Neuronal stem cell (in vitro differentiated cells): ENCODE measurements around the gene AGAP1.

Source experiments
- DNase-seq: peaks from one replicate; pipeline ENCODE4 v3.0.0-alpha.2; 2013; ENCODE audit warnings: low spot score
- H2AFZ ChIP-seq: one replicate; pipeline ENCODE4 v1.6.1; 2013; ENCODE audit warnings: mild to moderate bottlenecking, low read length, inconsistent platforms
- H2AK5ac ChIP-seq: 2 replicates; pipeline ENCODE4 v1.6.1; 2013; ENCODE audit warnings: low read depth, mild to moderate bottlenecking, inconsistent platforms, low read length, moderate library complexity, mixed read lengths
- H2BK120ac ChIP-seq: 2 replicates; pipeline ENCODE4 v1.6.1; 2013; ENCODE audit warnings: low read depth, mild to moderate bottlenecking, inconsistent platforms, low read length, moderate library complexity, mixed read lengths
- H2BK12ac ChIP-seq: one replicate; pipeline ENCODE4 v1.6.1; 2013; ENCODE audit warnings: low read length, inconsistent platforms
- H2BK15ac ChIP-seq: 2 replicates; pipeline ENCODE4 v1.6.1; 2013; ENCODE audit warnings: mild to moderate bottlenecking, low read length, inconsistent platforms, mixed read lengths
- H2BK5ac ChIP-seq: one replicate; pipeline ENCODE4 v1.6.1; 2013; ENCODE audit warnings: inconsistent platforms, mild to moderate bottlenecking, low read length, moderate library complexity
- H3K14ac ChIP-seq: one replicate; pipeline ENCODE4 v1.6.1; 2013; ENCODE audit warnings: low read length, inconsistent platforms
- H3K18ac ChIP-seq: 2 replicates; pipeline ENCODE4 v1.6.1; 2013; ENCODE audit warnings: low read length, inconsistent platforms
- H3K23ac ChIP-seq: 2 replicates; pipeline ENCODE4 v1.6.1; 2013; ENCODE audit warnings: low read depth, mild to moderate bottlenecking, mixed read lengths, low read length, inconsistent platforms; ENCODE audit not compliant: poor library complexity
- H3K27ac ChIP-seq: replicated peaks from 3 replicates; pipeline ENCODE4 v1.5.1; 2013; ENCODE audit warnings: low read length, inconsistent platforms
- H3K27me3 ChIP-seq, 3 experiments: 2 replicates each; pipeline ENCODE4 v1.6.1; 2013; ENCODE audit warnings: low read length in 3 of 3, mild to moderate bottlenecking in 2 of 3, inconsistent platforms in 1 of 3, low read depth in 1 of 3, mixed read lengths in 1 of 3, moderate library complexity in 1 of 3; ENCODE audit not compliant: control insufficient read depth in 3 of 3, insufficient read depth in 3 of 3
- H3K36me3 ChIP-seq, 2 donors: replicated peaks in 1 of 2; 2 replicates each; pipeline ENCODE4 v1.6.1; 2013; ENCODE audit warnings: low read length in 2 of 2; ENCODE audit not compliant: control insufficient read depth in 2 of 2, insufficient read depth in 2 of 2
- H3K4ac ChIP-seq: 2 replicates; pipeline ENCODE4 v1.6.1; 2013; ENCODE audit warnings: inconsistent platforms, mild to moderate bottlenecking, low read length, moderate library complexity
- H3K4me1 ChIP-seq, 2 donors: 1 replicate in 1 of 2; 2 replicates in 1 of 2; pipeline ENCODE4 v1.6.1; 2013; ENCODE audit warnings: low read length in 2 of 2, low read depth in 1 of 2; ENCODE audit not compliant: control insufficient read depth in 2 of 2, insufficient read depth in 1 of 2
- H3K4me2 ChIP-seq: one replicate; pipeline ENCODE4 v1.6.1; 2013; ENCODE audit warnings: mild to moderate bottlenecking, low read length, inconsistent platforms; ENCODE audit not compliant: insufficient read depth, poor library complexity, severe bottlenecking
- H3K4me3 ChIP-seq, 2 donors: 2 replicates each; pipeline ENCODE4 v1.5.1; 2013; ENCODE audit warnings: low read length in 2 of 2, mild to moderate bottlenecking in 2 of 2, inconsistent platforms in 1 of 2, moderate library complexity in 1 of 2
- H3K79me1 ChIP-seq: one replicate; pipeline ENCODE4 v1.6.1; 2013; ENCODE audit warnings: low read depth, mild to moderate bottlenecking, inconsistent platforms, low read length, moderate library complexity
- H3K9ac ChIP-seq: one replicate; pipeline ENCODE4 v1.6.1; 2013; ENCODE audit warnings: mild to moderate bottlenecking, low read depth, low read length, inconsistent platforms; ENCODE audit not compliant: poor library complexity
- H3K9me3 ChIP-seq, 2 donors: replicated peaks in 1 of 2; 2 replicates each; pipeline versions ENCODE3 to v1.6.1; 2013; ENCODE audit warnings: low read length in 2 of 2, mild to moderate bottlenecking in 2 of 2, inconsistent platforms in 1 of 2, low read depth in 1 of 2, mixed read lengths in 1 of 2, moderate library complexity in 1 of 2; ENCODE audit not compliant: control insufficient read depth in 2 of 2, insufficient read depth in 1 of 2
- H4K8ac ChIP-seq: one replicate; pipeline ENCODE4 v1.6.1; 2013; ENCODE audit warnings: low read depth, mild to moderate bottlenecking, inconsistent platforms, low read length, moderate library complexity
- H4K91ac ChIP-seq: one replicate; pipeline ENCODE4 v1.6.1; 2013; ENCODE audit warnings: low read length, low read depth, mild to moderate bottlenecking, inconsistent platforms; ENCODE audit not compliant: poor library complexity
- WGBS, 2 donors: extraction: QIAGEN DNeasy Blood & Tissue Kit; methylation state at CpG; one replicate each; pipeline ENCODE4 v1.1.7; 2013; ENCODE audit warnings: missing lambda C conversion rate in 2 of 2, mixed read lengths in 1 of 2; ENCODE audit not compliant: insufficient read length in 2 of 2, insufficient replicate concordance in 1 of 2; ENCODE audit errors: extremely low coverage in 2 of 2; 5-methylcytosine and 5-hydroxymethylcytosine counted together

Gene AGAP1

GRCh38 chr2:236171680-236172254 lies 677.9 kb downstream of the AGAP1 start:
- Histone ChIP-seq H3K4me1 (peaks cover 4 to 45% of the 10 kb centered on the region in 2 donors), H3K18ac (peak overlapping the region; percentile 74), H3K9ac (peak overlapping the region; percentile 33), H3K4ac (no peak overlapping the region), H2BK12ac (no peak overlapping the region), H3K27me3 (peaks cover 0 to 94% (median 54%) of the 10 kb centered on the region in 3 experiments), H3K79me1 (peaks cover 2% of the 10 kb centered on the region), H4K8ac (no peak overlapping the region), H3K14ac (no peak overlapping the region), H3K23ac (peak overlapping the region; percentile 8), H3K4me2 (no peak overlapping the region), H2AK5ac (peak overlapping the region; percentile 77), H4K91ac (no peak overlapping the region), H3K27ac (no peak overlapping the region), H3K4me3 (peak overlapping the region in 1 of 2 donors; percentile 95), H2BK15ac (no peak overlapping the region), H2BK120ac (no peak overlapping the region), H3K9me3 (peaks cover 0 to 14% of the 10 kb centered on the region in 2 donors), H3K36me3 (peaks cover 0 to 3% of the 10 kb centered on the region in 2 donors), H2BK5ac (no peak overlapping the region), H2AFZ (peak overlapping the region; percentile 75)
- peak; percentile 45 for DNase-seq
- WGBS, 2 donors: no CpG with 5 or more reads among the region's 16 CpGs

DNA sequence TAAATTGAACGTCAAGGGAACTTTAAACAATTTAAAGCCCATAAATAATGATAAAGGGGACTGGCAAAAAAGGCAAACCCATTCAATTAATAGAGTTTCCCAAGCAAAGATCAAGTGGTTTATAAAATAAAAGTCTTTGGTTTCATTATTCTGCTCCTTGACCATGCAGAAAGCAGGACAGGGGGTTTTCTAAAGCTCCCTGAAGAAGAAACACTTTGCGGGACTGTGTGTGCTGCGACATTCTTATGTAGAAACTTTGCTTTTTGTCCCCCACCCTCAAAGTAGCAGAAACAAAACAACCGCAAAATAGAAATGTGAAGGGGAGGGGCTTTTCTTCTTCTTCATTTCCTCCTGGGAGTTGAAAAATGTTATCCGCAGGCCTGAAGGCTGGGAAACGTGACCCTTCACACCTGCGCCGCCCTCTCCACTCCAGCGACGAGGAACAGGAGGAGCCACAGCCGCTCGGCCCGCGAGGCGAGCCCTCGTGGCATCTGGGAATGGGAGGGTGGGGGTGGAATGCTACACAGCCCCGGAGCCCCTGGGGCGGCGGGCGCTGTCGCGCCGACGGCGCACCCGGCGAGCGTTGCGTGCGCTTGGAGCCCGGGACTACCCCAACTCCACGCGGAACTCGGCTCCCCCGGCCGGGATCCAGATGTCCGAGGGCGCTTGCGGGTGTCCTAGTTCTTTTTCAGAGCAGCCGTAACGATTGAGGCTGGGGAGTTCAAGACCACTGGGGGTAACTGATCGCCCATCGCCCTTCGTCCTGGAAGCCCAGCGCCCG lies 678.6 kb downstream of the AGAP1 start:
- H3K18ac ChIP-seq: peak overlapping the region; percentile 77
- no peak overlapping the region for H2BK15ac ChIP-seq
- H3K79me1 ChIP-seq: peaks cover 2% of the 10 kb centered on the region
- H3K9ac ChIP-seq: no peak overlapping the region
- peaks cover 0 to 14% of the 10 kb centered on the region in 2 donors for H3K9me3 ChIP-seq
- peak; percentile 29 for DNase-seq
- H3K27me3 ChIP-seq: peaks cover 0 to 90% (median 50%) of the 10 kb centered on the region in 3 experiments
- H2AFZ ChIP-seq: peak overlapping the region; percentile 75
- no peak overlapping the region for H2BK120ac ChIP-seq
- peaks cover 4 to 45% of the 10 kb centered on the region in 2 donors for H3K4me1 ChIP-seq
- no peak overlapping the region for H2BK5ac ChIP-seq
- H3K36me3 ChIP-seq: no peaks in the 10 kb centered on the region
- no CpG with 5 or more reads among the region's 46 CpGs for WGBS, 2 donors
- no peak overlapping the region for H3K4ac ChIP-seq
- peak overlapping the region; percentile 39 for H3K23ac ChIP-seq
- no peak overlapping the region for H3K27ac ChIP-seq
- H4K91ac ChIP-seq: no peak overlapping the region
- no peak overlapping the region for H3K14ac ChIP-seq
- H4K8ac ChIP-seq: no peak overlapping the region
- H3K4me2 ChIP-seq: no peak overlapping the region
- H3K4me3 ChIP-seq: peak overlapping the region in 1 of 2 donors; percentile 95
- no peak overlapping the region for H2AK5ac ChIP-seq
- H2BK12ac ChIP-seq: no peak overlapping the region

DNA sequence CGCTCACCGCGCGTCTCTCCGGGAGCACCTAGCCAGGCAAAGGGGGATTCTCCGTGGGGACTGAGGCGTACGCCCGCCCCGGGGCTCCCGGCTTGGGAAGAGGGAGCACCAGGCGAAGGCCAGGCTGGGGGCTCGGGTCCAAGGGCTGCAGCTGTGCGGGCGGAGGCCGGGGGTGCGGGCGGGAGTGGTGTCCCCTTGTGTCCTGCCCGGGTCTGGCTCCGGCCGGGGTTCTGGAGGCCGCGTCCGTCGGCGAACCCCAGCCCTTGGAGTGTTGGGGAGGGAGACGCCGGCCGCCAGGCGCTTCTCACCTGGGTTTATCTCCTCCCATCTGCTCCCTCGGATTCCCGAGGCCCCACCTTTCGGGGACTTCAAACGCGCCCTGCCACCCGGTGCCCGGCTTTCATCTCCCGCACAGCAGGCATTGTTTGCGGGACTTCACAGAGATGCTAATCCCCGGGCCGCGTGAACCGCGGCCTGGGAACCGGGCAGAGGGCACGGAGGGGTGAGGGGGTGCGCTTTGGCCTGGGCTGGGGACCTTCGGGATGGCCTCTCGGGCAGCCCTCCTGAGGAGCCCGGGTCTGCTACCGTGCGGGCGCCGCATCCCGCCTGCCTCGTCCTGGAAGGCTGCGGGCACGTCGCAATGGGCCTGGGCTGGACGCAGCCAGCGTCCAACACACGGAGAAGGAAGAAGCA lies 679.3 kb downstream of the AGAP1 start:
- peak overlapping the region; percentile 62 for H3K23ac ChIP-seq
- H2BK15ac ChIP-seq: no peak overlapping the region
- no peak overlapping the region for H3K9ac ChIP-seq
- peak overlapping the region; percentile 80 for H3K18ac ChIP-seq
- H2BK12ac ChIP-seq: peak overlapping the region; percentile 16
- no peak overlapping the region for H4K91ac ChIP-seq
- H3K4me3 ChIP-seq: no peak overlapping the region
- peaks cover 4 to 45% of the 10 kb centered on the region in 2 donors for H3K4me1 ChIP-seq
- no peak overlapping the region for H4K8ac ChIP-seq
- DNase-seq: no peak
- peaks cover 0 to 14% of the 10 kb centered on the region in 2 donors for H3K9me3 ChIP-seq
- H3K79me1 ChIP-seq: peaks cover 2% of the 10 kb centered on the region
- H2BK120ac ChIP-seq: peak overlapping the region; percentile 23
- H3K4me2 ChIP-seq: no peak overlapping the region
- no peak overlapping the region for H3K27ac ChIP-seq
- peaks cover 0 to 89% (median 50%) of the 10 kb centered on the region in 3 experiments for H3K27me3 ChIP-seq
- H3K14ac ChIP-seq: no peak overlapping the region
- H2AFZ ChIP-seq: no peak overlapping the region
- H2BK5ac ChIP-seq: no peak overlapping the region
- no peak overlapping the region for H3K4ac ChIP-seq
- H2AK5ac ChIP-seq: peak overlapping the region; percentile 34
- no CpG with 5 or more reads among the region's 62 CpGs for WGBS, 2 donors
- no peaks in the 10 kb centered on the region for H3K36me3 ChIP-seq
